WTC11 (cell line): ENCODE results near the gene LTBP2.

Source experiments
- ATF3 ChIP-seq: sonication (generic); formaldehyde crosslinking; conservative IDR thresholded peaks from 2 replicates; pipeline ENCODE4 v1.8.1; 2022; ENCODE audit warnings: mild to moderate bottlenecking, missing genetic modification reagents
- CTCF ChIP-seq: fragments of 200-600 bp; IDR thresholded peaks from 2 replicates; pipeline ENCODE4 v1.8.0; 2022; ENCODE audit warnings: antibody characterized with exemption
- E2F4 ChIP-seq: sonication (generic); formaldehyde crosslinking; IDR thresholded peaks from 2 replicates; pipeline ENCODE4 v1.8.1; 2022; ENCODE audit warnings: low read depth, mild to moderate bottlenecking, moderate library complexity, missing genetic modification reagents, borderline replicate concordance
- GRHL2 ChIP-seq: fragments of 250-450 bp; sonication (Bioruptor Pico); IDR thresholded peaks from 2 replicates; pipeline ENCODE4 v1.8.0; 2022; ENCODE audit warnings: mild to moderate bottlenecking, moderate library complexity; ENCODE audit not compliant: insufficient replicate concordance, severe bottlenecking
- HMGXB4 ChIP-seq: sonication (generic); formaldehyde crosslinking; IDR thresholded peaks from 2 replicates; pipeline ENCODE4 v1.8.1; 2023; ENCODE audit warnings: mild to moderate bottlenecking, moderate library complexity, missing genetic modification reagents
- JUN ChIP-seq: sonication (generic); formaldehyde crosslinking; IDR thresholded peaks from 2 replicates; pipeline ENCODE4 v1.8.0; 2023; ENCODE audit warnings: mild to moderate bottlenecking, missing genetic modification reagents
- MAX ChIP-seq: sonication (generic); formaldehyde crosslinking; IDR thresholded peaks from 2 replicates; pipeline ENCODE4 v1.8.0; 2022; ENCODE audit warnings: mild to moderate bottlenecking, missing genetic modification reagents
- SP1 ChIP-seq: sonication (generic); formaldehyde crosslinking; conservative IDR thresholded peaks from 2 replicates; pipeline ENCODE4 v1.8.1; 2022; ENCODE audit warnings: missing genetic modification reagents
- TCF7 ChIP-seq: sonication (generic); formaldehyde crosslinking; IDR thresholded peaks from 2 replicates; pipeline ENCODE4 v1.8.0; 2022; ENCODE audit warnings: mild to moderate bottlenecking, low read depth, missing genetic modification reagents, moderate library complexity
- TEAD1 ChIP-seq: sonication (generic); formaldehyde crosslinking; IDR thresholded peaks from 2 replicates; pipeline ENCODE4 v1.8.0; 2022; ENCODE audit warnings: mild to moderate bottlenecking, missing genetic modification reagents
- ZMAT4 ChIP-seq: fragments of 250-450 bp; sonication (Bioruptor Pico); IDR thresholded peaks from 2 replicates; pipeline ENCODE4 v1.9.0; 2021; ENCODE audit warnings: mild to moderate bottlenecking
- ZNF671 ChIP-seq: fragments of 250-450 bp; sonication (Bioruptor Pico); IDR thresholded peaks from 2 replicates; pipeline ENCODE4 v1.8.0; 2021; ENCODE audit warnings: mild to moderate bottlenecking

GRCh38 chr14:74525361-74525851 lies 86.6 kb downstream of the LTBP2 start:
- TF ChIP-seq CTCF = no peak
- TF ChIP-seq HMGXB4 (CRISPR knock-in tag) = no peak
- TF ChIP-seq TCF7 (CRISPR knock-in tag) = no peak
- TF ChIP-seq SP1 (CRISPR knock-in tag) = no peak
- no peak for TF ChIP-seq ZMAT4
- TF ChIP-seq TEAD1 (CRISPR knock-in tag) = no peak
- TF ChIP-seq ATF3 (CRISPR knock-in tag) = no peak
- no peak for TF ChIP-seq E2F4 (CRISPR knock-in tag)
- no peak for TF ChIP-seq MAX (CRISPR knock-in tag)
- TF ChIP-seq JUN = no peak
- TF ChIP-seq GRHL2 (CRISPR knock-in tag) = no peak
- TF ChIP-seq ZNF671 (CRISPR knock-in tag) = no peak
